Tibial nerve (tissue), 4 donors: ENCODE measurements around the gene BACH2.

Experiments
- CTCF ChIP-seq, 5 experiments: fragments of 200-600 bp in 3 of 5; fragments of 450-650 bp in 2 of 5; sonication (generic) in 3 of 5; IDR thresholded peaks; one replicate each; pipeline ENCODE4 v1.5.1; 2016 to 2019; ENCODE audit warnings: antibody characterized with exemption in 5 of 5, mild to moderate bottlenecking in 3 of 5, moderate library complexity in 2 of 5
- EP300 ChIP-seq, 2 donors: sonication (generic); formaldehyde crosslinking; IDR thresholded peaks; one replicate each; pipeline ENCODE4 v1.6.1; 2017; ENCODE audit warnings: antibody characterized with exemption in 2 of 2, mild to moderate bottlenecking in 1 of 2

- TF ChIP-seq CTCF (IDR thresholded peaks at IDR 0.05) (no peak), EP300 (IDR thresholded peaks at IDR 0.05) (no peak)
These were observed 346.2 kb downstream of the BACH2 start for GRCh38 chr6:89950446-89950845.
